ENCODE results near the gene PDE1C. TPM values are rescaled to one million over a fixed set of nuclear protein-coding genes. Genes with fewer than 3 reads are reported as not detected.

PDE1C gene
- total and polyA plus RNA-seq, 2 donors (not counting 1 experiment from before 2014, with no cell fraction given), result 16.6 to 27.6 TPM

DNA sequence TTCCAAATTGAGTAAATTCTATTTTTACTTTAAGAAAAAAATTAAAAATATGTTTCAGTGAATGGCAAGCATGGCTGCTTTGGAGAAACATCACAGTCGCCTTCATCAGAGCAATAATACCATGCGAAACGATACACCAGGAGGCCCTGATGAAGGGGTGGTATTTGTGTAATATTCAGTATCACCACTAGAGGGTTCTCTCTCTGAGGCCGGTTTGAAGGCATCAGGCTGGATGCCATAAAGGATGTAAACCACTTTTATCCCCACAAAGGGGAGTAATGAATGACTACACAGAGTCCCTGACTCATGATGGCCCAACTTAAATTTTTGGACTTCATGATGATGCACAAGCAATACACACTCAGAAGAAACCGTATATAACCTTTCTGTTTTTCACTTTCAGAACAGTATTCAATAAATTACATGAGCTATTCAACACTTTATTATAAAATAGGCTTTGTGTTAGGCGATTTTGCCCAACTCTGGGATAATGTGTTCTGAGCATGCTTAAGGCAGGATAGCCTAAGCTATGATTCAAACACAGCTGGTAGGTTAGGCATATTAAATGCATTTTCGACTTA is 287.7 kb downstream of the PDE1C start:
- no peak overlapping the region for H3K27ac ChIP-seq (ENCODE audit: insufficient read depth, low read length)
- no peak overlapping the region for H3K9ac ChIP-seq (ENCODE audit: insufficient read depth, low read length)
- no peaks in the 10 kb centered on the region for H3K4me1 ChIP-seq (ENCODE audit: control insufficient read depth, extremely low read depth, insufficient read depth, low read length)
- DNase-seq (ENCODE audit: low read depth in 2 of 2), result peak; percentile 53 to 78
- H3K36me3 ChIP-seq (ENCODE audit: control insufficient read depth, insufficient read depth, low read length), result no peaks in the 10 kb centered on the region
- TF ChIP-seq EZH2 (IDR thresholded peaks at IDR 0.05; ENCODE audit: low read length, missing control alignments) (no peak), CTCF (conservative IDR thresholded peaks at IDR 0.05 in 1 of 2, IDR thresholded peaks at IDR 0.05 in 1 of 2; ENCODE audit: low read depth in 1 of 2, low read length in 2 of 2) (peak; percentile 63 to 72)
- H2AFZ ChIP-seq (ENCODE audit: low read length), result no peak overlapping the region
- H3K4me2 ChIP-seq (ENCODE audit: extremely low read depth, insufficient read depth, low read length), result no peak overlapping the region
- no peaks in the 10 kb centered on the region for H4K20me1 ChIP-seq (ENCODE audit: control insufficient read depth, extremely low read depth, insufficient read depth, low read length)
- H3K4me3 ChIP-seq (replicated peaks in 1 of 4; ENCODE audit: control extremely low read depth in 1 of 4, insufficient read depth in 1 of 4, low read depth in 3 of 4, low read length in 4 of 4), result no peak overlapping the region
- H3K27me3 ChIP-seq (ENCODE audit: control insufficient read depth, insufficient read depth, low read length), result no peaks in the 10 kb centered on the region
- H3K79me2 ChIP-seq (ENCODE audit: control insufficient read depth, insufficient read depth, low read length), result no peaks in the 10 kb centered on the region
- no peaks in the 10 kb centered on the region for H3K9me3 ChIP-seq (ENCODE audit: control insufficient read depth, insufficient read depth, low read depth, low read length)

GRCh38 chr7:31778296-31778695 is 291.9 kb downstream of the PDE1C start:
- Histone ChIP-seq H3K27me3 (ENCODE audit: control insufficient read depth, insufficient read depth, low read length) (no peaks in the 10 kb centered on the region), H2AFZ (ENCODE audit: low read length) (no peak overlapping the region), H3K9ac (ENCODE audit: insufficient read depth, low read length) (no peak overlapping the region), H3K4me2 (ENCODE audit: extremely low read depth, insufficient read depth, low read length) (no peak overlapping the region), H3K9me3 (ENCODE audit: control insufficient read depth, insufficient read depth, low read depth, low read length) (no peaks in the 10 kb centered on the region), H3K4me3 (replicated peaks in 1 of 4; ENCODE audit: control extremely low read depth in 1 of 4, insufficient read depth in 1 of 4, low read depth in 3 of 4, low read length in 4 of 4) (no peak overlapping the region), H3K36me3 (ENCODE audit: control insufficient read depth, insufficient read depth, low read length) (no peaks in the 10 kb centered on the region), H3K79me2 (ENCODE audit: control insufficient read depth, insufficient read depth, low read length) (no peaks in the 10 kb centered on the region), H3K4me1 (ENCODE audit: control insufficient read depth, extremely low read depth, insufficient read depth, low read length) (no peaks in the 10 kb centered on the region), H3K27ac (ENCODE audit: insufficient read depth, low read length) (no peak overlapping the region), H4K20me1 (ENCODE audit: control insufficient read depth, extremely low read depth, insufficient read depth, low read length) (no peaks in the 10 kb centered on the region)
- no peak for DNase-seq (ENCODE audit: low read depth in 2 of 2)
- TF ChIP-seq EZH2 (IDR thresholded peaks at IDR 0.05; ENCODE audit: low read length, missing control alignments) (no peak), CTCF (conservative IDR thresholded peaks at IDR 0.05 in 1 of 2, IDR thresholded peaks at IDR 0.05 in 1 of 2; ENCODE audit: low read depth in 1 of 2, low read length in 2 of 2) (no peak)

DNA sequence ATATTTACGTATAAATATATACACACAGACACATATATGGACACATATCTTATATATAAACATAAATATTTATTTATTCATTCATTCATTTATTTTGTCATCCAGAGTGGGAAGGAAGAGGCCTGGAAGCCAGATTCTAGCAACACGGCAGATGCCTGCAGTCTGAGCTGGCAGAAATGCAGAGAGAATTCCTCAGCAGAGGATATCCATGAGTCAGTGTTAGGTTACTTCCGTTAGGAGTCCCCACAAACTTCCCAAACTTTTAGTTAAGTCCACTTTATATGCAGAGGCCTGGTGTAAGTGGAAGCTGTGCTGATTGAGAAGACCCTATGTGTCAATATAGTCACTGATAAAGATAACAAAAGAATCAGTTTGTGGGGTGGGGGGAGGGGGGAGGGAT is 293.6 kb downstream of the PDE1C start:
- Histone ChIP-seq H3K9ac (ENCODE audit: insufficient read depth, low read length) (no peak overlapping the region), H3K9me3 (ENCODE audit: control insufficient read depth, insufficient read depth, low read depth, low read length) (no peaks in the 10 kb centered on the region), H2AFZ (ENCODE audit: low read length) (no peak overlapping the region), H3K79me2 (ENCODE audit: control insufficient read depth, insufficient read depth, low read length) (no peaks in the 10 kb centered on the region), H4K20me1 (ENCODE audit: control insufficient read depth, extremely low read depth, insufficient read depth, low read length) (no peaks in the 10 kb centered on the region), H3K27ac (ENCODE audit: insufficient read depth, low read length) (no peak overlapping the region), H3K36me3 (ENCODE audit: control insufficient read depth, insufficient read depth, low read length) (no peaks in the 10 kb centered on the region), H3K4me2 (ENCODE audit: extremely low read depth, insufficient read depth, low read length) (no peak overlapping the region), H3K4me3 (replicated peaks in 1 of 4; ENCODE audit: control extremely low read depth in 1 of 4, insufficient read depth in 1 of 4, low read depth in 3 of 4, low read length in 4 of 4) (no peak overlapping the region), H3K27me3 (ENCODE audit: control insufficient read depth, insufficient read depth, low read length) (no peaks in the 10 kb centered on the region), H3K4me1 (ENCODE audit: control insufficient read depth, extremely low read depth, insufficient read depth, low read length) (no peaks in the 10 kb centered on the region)
- peak; percentile 28 to 92 for DNase-seq (ENCODE audit: low read depth in 2 of 2)
- TF ChIP-seq CTCF (conservative IDR thresholded peaks at IDR 0.05 in 1 of 2, IDR thresholded peaks at IDR 0.05 in 1 of 2; ENCODE audit: low read depth in 1 of 2, low read length in 2 of 2) (no peak), EZH2 (IDR thresholded peaks at IDR 0.05; ENCODE audit: low read length, missing control alignments) (no peak)
